ENCODE data around the gene DUSP1. TPM values are rescaled to one million over a fixed set of nuclear protein-coding genes. Genes with fewer than 3 reads are reported as not detected.

The DUSP1 gene
- total RNA-seq, 6 donors from 2014 or later = 568 to 1,492 (median 904) TPM

DNA sequence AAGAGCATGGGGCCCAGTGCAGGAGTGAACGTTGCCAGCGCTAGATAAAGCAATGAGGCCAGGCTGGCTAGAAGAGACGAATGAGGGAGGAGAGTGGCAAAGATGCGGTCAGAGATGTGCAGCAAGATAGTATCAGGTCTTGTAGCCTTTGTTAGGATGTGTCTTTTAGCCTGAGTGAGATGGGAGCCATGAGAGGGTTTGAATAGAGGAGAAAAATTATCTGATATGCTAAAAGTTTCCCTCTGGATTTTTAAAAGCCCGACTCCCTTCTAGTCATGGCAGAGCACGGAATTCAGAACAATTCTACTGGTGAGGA is 12.2 kb downstream of the DUSP1 start:
- 84 to 92% methylated on average over 6 of the region's 6 CpGs for WGBS, 2 donors
- TF ChIP-seq POLR2AphosphoS5 (IDR thresholded peaks at IDR 0.05) = no peak
- no peak for TF ChIP-seq CTCF (IDR thresholded peaks at IDR 0.05)
- TF ChIP-seq POLR2A (IDR thresholded peaks at IDR 0.05) = no peak
- TF ChIP-seq EP300 (IDR thresholded peaks at IDR 0.05) = no peak
- H3K27me3 ChIP-seq = no peaks in the 10 kb centered on the region
- no peak for DNase-seq
- H3K36me3 ChIP-seq = no peaks in the 10 kb centered on the region
- H3K4me1 ChIP-seq = no peaks in the 10 kb centered on the region
- ATAC-seq (ENCODE audit: low FRiP score in 2 of 2) = no peak
- H3K4me3 ChIP-seq = no peak overlapping the region
- peak overlapping the region in 1 of 4 donors; percentile 70 for H3K27ac ChIP-seq
- no peaks in the 10 kb centered on the region for H3K9me3 ChIP-seq

DNA sequence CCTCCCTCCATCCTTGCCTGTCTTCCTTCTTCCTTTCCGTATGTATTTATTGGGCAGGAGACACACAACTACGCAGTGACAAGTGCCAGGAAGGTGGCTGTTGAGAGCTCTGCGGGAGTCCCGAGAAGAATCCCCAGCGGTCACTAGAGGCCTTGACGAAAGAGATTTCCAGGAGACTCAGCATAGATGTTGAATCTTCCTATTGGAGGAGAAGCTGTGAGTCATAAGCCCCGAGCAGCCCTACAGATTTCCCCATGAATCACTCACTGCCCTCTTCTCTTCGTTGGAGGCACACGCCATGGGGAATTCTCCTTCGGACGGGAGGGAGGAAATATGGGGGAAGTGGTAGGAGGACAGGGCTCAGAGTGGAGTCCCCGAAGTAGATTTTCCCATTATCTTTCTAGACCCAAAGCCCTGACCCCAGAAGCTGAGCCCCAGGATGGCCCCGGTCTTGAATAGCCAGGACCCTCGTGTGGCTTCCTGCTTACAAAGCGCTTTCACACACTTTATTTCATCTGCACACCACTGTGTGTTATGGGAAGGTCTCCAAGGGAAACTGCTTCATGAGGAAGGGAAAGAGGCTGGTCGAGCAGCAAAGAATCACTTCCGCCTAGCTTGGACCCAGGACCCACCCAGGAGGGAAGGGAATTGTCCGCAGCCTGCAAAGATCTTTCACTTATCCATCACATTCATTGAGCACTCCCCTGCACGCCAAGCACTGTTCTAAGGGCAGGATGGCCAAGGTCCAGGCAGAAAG is 12.7 kb downstream of the DUSP1 start:
- DNase-seq (no peak), ATAC-seq (ENCODE audit: low FRiP score in 2 of 2) (peak; percentile 60 to 92)
- no peaks in the 10 kb centered on the region for H3K36me3 ChIP-seq
- H3K4me1 ChIP-seq = no peaks in the 10 kb centered on the region
- H3K4me3 ChIP-seq = no peak overlapping the region
- no peaks in the 10 kb centered on the region for H3K9me3 ChIP-seq
- no peaks in the 10 kb centered on the region for H3K27me3 ChIP-seq
- TF ChIP-seq CTCF (IDR thresholded peaks at IDR 0.05) = no peak
- TF ChIP-seq POLR2AphosphoS5 (IDR thresholded peaks at IDR 0.05) = no peak
- peak in 1 of 4 donors; percentile 59 for TF ChIP-seq POLR2A (IDR thresholded peaks at IDR 0.05)
- TF ChIP-seq EP300 (IDR thresholded peaks at IDR 0.05) = no peak
- H3K27ac ChIP-seq = peak overlapping the region in 2 of 4 donors; percentile 43 to 70
- WGBS, 2 donors = 68 to 73% methylated on average over 19 of the region's 19 CpGs

DNA sequence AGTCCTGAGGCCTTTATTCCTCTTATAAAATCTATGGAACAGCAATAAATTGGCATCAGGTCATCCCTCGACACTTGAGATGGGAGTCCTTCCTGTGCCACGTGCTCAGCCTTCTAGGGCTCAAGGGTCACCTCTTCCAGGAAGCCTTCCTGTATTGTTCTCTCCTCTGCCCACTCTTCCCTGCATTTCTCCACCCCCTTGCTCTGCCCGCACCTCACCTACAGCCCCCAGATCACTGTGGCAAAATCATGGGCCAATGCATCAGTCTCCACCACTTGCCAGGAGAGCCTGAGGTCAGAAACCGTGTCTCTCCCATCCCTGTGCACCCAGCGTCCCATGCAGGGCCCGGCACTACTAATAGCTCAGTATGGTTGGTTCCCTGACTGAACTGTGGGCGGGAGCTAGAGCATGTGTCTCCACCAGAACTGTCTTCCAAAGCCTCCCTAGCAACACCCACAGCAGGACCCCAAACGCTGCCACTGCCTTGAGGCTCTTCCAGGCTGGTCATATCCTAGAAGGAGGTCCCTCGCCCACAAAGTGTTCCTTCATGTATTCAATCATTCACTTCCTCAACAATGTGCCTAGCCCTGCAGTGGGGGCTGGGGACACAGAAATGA is 13.5 kb downstream of the DUSP1 start:
- DNase-seq (no peak), ATAC-seq (ENCODE audit: low FRiP score in 2 of 2) (peak; percentile 17 to 44)
- no peaks in the 10 kb centered on the region for H3K27me3 ChIP-seq
- H3K4me1 ChIP-seq = no peaks in the 10 kb centered on the region
- no peaks in the 10 kb centered on the region for H3K36me3 ChIP-seq
- TF ChIP-seq EP300 (IDR thresholded peaks at IDR 0.05) (no peak), POLR2A (IDR thresholded peaks at IDR 0.05) (no peak)
- H3K9me3 ChIP-seq = no peaks in the 10 kb centered on the region
- H3K27ac ChIP-seq = peak overlapping the region in 1 of 4 donors; percentile 70
- H3K4me3 ChIP-seq = no peak overlapping the region
- 94% methylated on average over 7 to 8 of the region's 9 CpGs for WGBS, 2 donors

DNA sequence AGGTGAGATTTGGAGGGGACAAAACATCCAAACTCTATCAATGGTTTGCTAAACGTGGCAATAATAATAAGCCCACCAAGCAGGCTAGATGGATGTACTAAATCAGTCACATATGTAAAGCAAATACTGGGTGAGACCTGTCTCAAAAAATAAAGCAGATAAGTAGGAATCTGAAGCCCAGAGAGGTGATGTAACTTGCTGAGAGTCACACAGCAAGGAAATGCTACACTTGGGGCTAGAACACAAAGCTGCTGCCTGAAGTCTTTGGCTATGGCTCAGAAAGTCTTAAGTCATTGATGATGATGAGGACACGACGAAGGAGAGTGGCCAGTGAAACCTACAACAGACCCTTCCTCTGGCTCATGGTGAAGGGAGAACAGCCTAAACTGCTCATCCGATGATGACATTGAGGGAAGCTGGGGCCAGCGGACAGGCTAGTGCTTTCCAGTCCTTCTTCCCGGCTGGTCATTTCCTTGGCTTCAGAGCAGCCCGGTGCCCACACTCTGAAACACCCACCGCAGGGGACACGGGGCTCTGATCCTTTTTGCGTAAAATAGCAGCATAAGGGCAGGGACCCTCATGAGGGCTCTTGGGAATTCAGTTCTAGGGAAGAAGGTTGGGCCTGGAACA is 14.1 kb downstream of the DUSP1 start:
- ATAC-seq (ENCODE audit: low FRiP score in 2 of 2) (no peak), DNase-seq (no peak)
- Histone ChIP-seq H3K9me3 (no peaks in the 10 kb centered on the region), H3K36me3 (no peaks in the 10 kb centered on the region), H3K4me1 (no peaks in the 10 kb centered on the region), H3K27me3 (no peaks in the 10 kb centered on the region), H3K27ac (no peak overlapping the region), H3K4me3 (no peak overlapping the region)
- TF ChIP-seq POLR2AphosphoS5 (IDR thresholded peaks at IDR 0.05) (no peak), CTCF (IDR thresholded peaks at IDR 0.05) (no peak), EP300 (IDR thresholded peaks at IDR 0.05) (no peak), POLR2A (IDR thresholded peaks at IDR 0.05) (no peak)
- WGBS, 2 donors = 77 to 83% methylated on average over 10 of the region's 10 CpGs

- Histone ChIP-seq H3K27ac (no peak overlapping the region), H3K36me3 (no peaks in the 10 kb centered on the region), H3K9me3 (no peaks in the 10 kb centered on the region), H3K4me3 (no peak overlapping the region), H3K4me1 (peaks cover 0 to 6% (median under 1%) of the 10 kb centered on the region in 4 donors), H3K27me3 (no peaks in the 10 kb centered on the region)
- no peak for ATAC-seq (ENCODE audit: low FRiP score in 2 of 2)
- no peak for DNase-seq
- TF ChIP-seq EP300 (IDR thresholded peaks at IDR 0.05) = no peak
- TF ChIP-seq CTCF (IDR thresholded peaks at IDR 0.05) = no peak
- TF ChIP-seq POLR2A (IDR thresholded peaks at IDR 0.05) = no peak
- no peak for TF ChIP-seq POLR2AphosphoS5 (IDR thresholded peaks at IDR 0.05)
- 90 to 94% methylated on average over 6 of the region's 6 CpGs for WGBS, 2 donors
These were observed 16.2 kb downstream of the DUSP1 start for GRCh38 chr5:172754596-172755356.

Data from upper lobe of left lung (tissue), 6 donors.